NOMO-1 (cell line): ENCODE measurements around the gene HINT3.
A peak's percentile ranks its signal among the peaks of the same experiment; 100 is the strongest.
"Not testable (repeated sequence)": the region's sequence is repeated elsewhere in the genome, so short reads cannot be mapped to it uniquely, and the experiment has no call there.

Source experiments
- DNase-seq, 2 experiments: peaks; one replicate each; lab custom pipeline; 2025; ENCODE audit not compliant: unreplicated experiment in 2 of 2; lab: John Stamatoyannopoulos, UW

The HINT3 gene

GRCh38 chr6:125956506-125957390, at the start of gene HINT3:
HINT3 (plus strand) TSS chr6:125956770; CDS start chr6:125956978, 208 bp downstream.
- DNase-seq, result peak; percentile 96 to 97

- peak; percentile 20 to 63 for DNase-seq
Observed at GRCh38 chr6:125910527-125910926, 46.0 kb upstream of the HINT3 start.

GRCh38 chr6:125911051-125911451, 45.5 kb upstream of the HINT3 start:
- peak; percentile 59 to 62 for DNase-seq

GRCh38 chr6:125912430-125912829, 44.1 kb upstream of the HINT3 start:
- DNase-seq, result not testable (repeated sequence)

- no peak for DNase-seq
Observed at GRCh38 chr6:125913145-125913544, 43.4 kb upstream of the HINT3 start.

GRCh38 chr6:125913864-125914351, 42.7 kb upstream of the HINT3 start:
- no peak for DNase-seq

GRCh38 chr6:125918230-125918629, 38.3 kb upstream of the HINT3 start:
- no peak for DNase-seq

GRCh38 chr6:125918681-125919566, 37.6 kb upstream of the HINT3 start:
- DNase-seq, result peak; percentile 32 to 79

- DNase-seq, result no peak
Observed at GRCh38 chr6:125919618-125920017, 37.0 kb upstream of the HINT3 start.

- DNase-seq, result no peak
Observed at GRCh38 chr6:125922322-125922860, 34.2 kb upstream of the HINT3 start.

GRCh38 chr6:125923366-125923877, 33.1 kb upstream of the HINT3 start:
- DNase-seq, result no peak

- DNase-seq, result peak in 1 of 2 experiments; percentile 23
Observed at GRCh38 chr6:125924169-125924568, 32.4 kb upstream of the HINT3 start.

- DNase-seq, result no peak
Observed at GRCh38 chr6:125924697-125925358, 31.7 kb upstream of the HINT3 start.

- no peak for DNase-seq
Observed at GRCh38 chr6:125926711-125927110, 29.9 kb upstream of the HINT3 start.

GRCh38 chr6:125927761-125928160, 28.8 kb upstream of the HINT3 start:
- no peak for DNase-seq

GRCh38 chr6:125930765-125931418, 25.7 kb upstream of the HINT3 start:
- DNase-seq, result no peak

- no peak for DNase-seq
Observed at GRCh38 chr6:125931733-125932450, 24.7 kb upstream of the HINT3 start.

GRCh38 chr6:125932451-125932795, 24.1 kb upstream of the HINT3 start:
- DNase-seq, result no peak

GRCh38 chr6:125935520-125935919, 21.1 kb upstream of the HINT3 start:
- DNase-seq, result not testable (repeated sequence)
